Measurements from ENCODE around the gene CLIP1.
"Not testable (repeated sequence)": the region's sequence is repeated elsewhere in the genome, so short reads cannot be mapped to it uniquely, and the experiment has no call there.

Gene CLIP1

GRCh38 chr12:122385171-122386016, 37.1 kb downstream of the CLIP1 start:
- Histone ChIP-seq H3K79me2 (ENCODE audit: insufficient read depth, low read length) (peaks cover 42% of the 10 kb centered on the region), H3K9me3 (ENCODE audit: insufficient read depth, low read length, severe bottlenecking) (no peaks in the 10 kb centered on the region), H3K4me3 (ENCODE audit: low read depth in 1 of 2, low read length in 2 of 2) (no peak overlapping the region), H3K36me3 (ENCODE audit: insufficient read depth, low read length) (peaks cover 3% of the 10 kb centered on the region; the same call in 1 of the 2 replicates), H3K4me1 (ENCODE audit: insufficient read depth, low read length) (no peaks in the 10 kb centered on the region), H3K27me3 (ENCODE audit: insufficient read depth, low read length, poor library complexity) (no peaks in the 10 kb centered on the region), H3K27ac (ENCODE audit: low read length) (no peak overlapping the region), H3K4me2 (ENCODE audit: insufficient read depth, low read length) (no peak overlapping the region), H4K20me1 (ENCODE audit: insufficient read depth, low read length) (no peaks in the 10 kb centered on the region; the same call in 1 of the 2 replicates), H2AFZ (ENCODE audit: low read depth, low read length) (no peak overlapping the region), H3K9ac (ENCODE audit: low read depth, low read length) (no peak overlapping the region)
- no peak for DNase-seq
- no peak for ATAC-seq (ENCODE audit: insufficient read depth, low read depth)
- TF ChIP-seq CTCF (IDR thresholded peaks at IDR 0.05; ENCODE audit: borderline replicate concordance, extremely low read depth, low read length, poor library complexity, severe bottlenecking) (no peak), EZH2 (IDR thresholded peaks at IDR 0.05; ENCODE audit: borderline replicate concordance, low read depth, low read length, severe bottlenecking) (no peak)

GRCh38 chr12:122382919-122383350, 39.5 kb downstream of the CLIP1 start:
- Histone ChIP-seq H3K4me3 (ENCODE audit: low read depth in 1 of 2, low read length in 2 of 2) (no peak overlapping the region), H3K4me2 (ENCODE audit: insufficient read depth, low read length) (no peak overlapping the region), H3K9me3 (ENCODE audit: insufficient read depth, low read length, severe bottlenecking) (no peaks in the 10 kb centered on the region), H3K27me3 (ENCODE audit: insufficient read depth, low read length, poor library complexity) (no peaks in the 10 kb centered on the region), H4K20me1 (ENCODE audit: insufficient read depth, low read length) (no peaks in the 10 kb centered on the region; the same call in 1 of the 2 replicates), H3K79me2 (ENCODE audit: insufficient read depth, low read length) (peaks cover 27% of the 10 kb centered on the region), H3K36me3 (ENCODE audit: insufficient read depth, low read length) (peaks cover 22% of the 10 kb centered on the region), H3K27ac (ENCODE audit: low read length) (no peak overlapping the region), H3K9ac (ENCODE audit: low read depth, low read length) (no peak overlapping the region), H3K4me1 (ENCODE audit: insufficient read depth, low read length) (no peaks in the 10 kb centered on the region), H2AFZ (ENCODE audit: low read depth, low read length) (no peak overlapping the region)
- no peak for DNase-seq
- no peak for ATAC-seq (ENCODE audit: insufficient read depth, low read depth)
- TF ChIP-seq CTCF (IDR thresholded peaks at IDR 0.05; ENCODE audit: borderline replicate concordance, extremely low read depth, low read length, poor library complexity, severe bottlenecking): no peak
- no peak for TF ChIP-seq EZH2 (IDR thresholded peaks at IDR 0.05; ENCODE audit: borderline replicate concordance, low read depth, low read length, severe bottlenecking)

DNA sequence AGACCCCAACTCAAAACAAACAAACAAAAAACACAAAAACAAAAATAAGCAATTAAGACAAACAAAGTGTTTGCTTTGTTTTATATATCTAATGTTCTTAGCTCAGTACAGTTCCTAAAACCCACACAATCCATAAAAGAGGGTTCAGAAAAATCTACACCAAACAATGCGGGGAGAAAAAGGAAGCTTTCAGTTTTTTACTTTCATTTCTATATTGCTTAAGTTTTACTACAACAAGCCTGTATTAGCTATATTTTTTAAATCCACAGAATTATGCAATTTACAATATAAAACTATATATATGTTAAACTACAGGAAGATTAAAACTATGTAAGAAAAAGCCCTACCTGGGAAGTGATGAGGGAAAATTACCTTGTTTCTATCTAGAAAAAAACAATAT, 41.4 kb downstream of the CLIP1 start:
- Histone ChIP-seq H3K9ac (ENCODE audit: low read depth, low read length) (no peak overlapping the region), H3K36me3 (ENCODE audit: insufficient read depth, low read length) (peaks cover 33% of the 10 kb centered on the region), H2AFZ (ENCODE audit: low read depth, low read length) (no peak overlapping the region), H3K4me1 (ENCODE audit: insufficient read depth, low read length) (no peaks in the 10 kb centered on the region), H3K4me2 (ENCODE audit: insufficient read depth, low read length) (no peak overlapping the region), H3K9me3 (ENCODE audit: insufficient read depth, low read length, severe bottlenecking) (no peaks in the 10 kb centered on the region), H3K79me2 (ENCODE audit: insufficient read depth, low read length) (peaks cover 20% of the 10 kb centered on the region), H4K20me1 (ENCODE audit: insufficient read depth, low read length) (no peaks in the 10 kb centered on the region; the same call in 1 of the 2 replicates), H3K27ac (ENCODE audit: low read length) (no peak overlapping the region), H3K4me3 (ENCODE audit: low read depth in 1 of 2, low read length in 2 of 2) (no peak overlapping the region), H3K27me3 (ENCODE audit: insufficient read depth, low read length, poor library complexity) (no peaks in the 10 kb centered on the region)
- ATAC-seq (ENCODE audit: insufficient read depth, low read depth): no peak
- no peak for DNase-seq
- TF ChIP-seq EZH2 (IDR thresholded peaks at IDR 0.05; ENCODE audit: borderline replicate concordance, low read depth, low read length, severe bottlenecking): no peak
- TF ChIP-seq CTCF (IDR thresholded peaks at IDR 0.05; ENCODE audit: borderline replicate concordance, extremely low read depth, low read length, poor library complexity, severe bottlenecking): no peak

- H3K27ac ChIP-seq (ENCODE audit: low read length); H3K79me2 ChIP-seq (ENCODE audit: insufficient read depth, low read length); H3K4me3 ChIP-seq (ENCODE audit: low read depth in 1 of 2, low read length in 2 of 2); H4K20me1 ChIP-seq (ENCODE audit: insufficient read depth, low read length); H3K27me3 ChIP-seq (ENCODE audit: insufficient read depth, low read length, poor library complexity); H2AFZ ChIP-seq (ENCODE audit: low read depth, low read length); H3K9ac ChIP-seq (ENCODE audit: low read depth, low read length); ATAC-seq (ENCODE audit: insufficient read depth, low read depth); DNase-seq; H3K4me2 ChIP-seq (ENCODE audit: insufficient read depth, low read length); H3K9me3 ChIP-seq (ENCODE audit: insufficient read depth, low read length, severe bottlenecking); H3K4me1 ChIP-seq (ENCODE audit: insufficient read depth, low read length): not testable (repeated sequence)
- H3K36me3 ChIP-seq (ENCODE audit: insufficient read depth, low read length): peaks cover 54% of the 10 kb centered on the region
Observed at GRCh38 chr12:122376751-122377150, 45.7 kb downstream of the CLIP1 start.
